Mammary epithelial cell (primary cell): ENCODE measurements around the gene TM9SF4.

ENCODE experiments used
- EZH2 ChIP-seq: IDR thresholded peaks from 2 replicates; pipeline ENCODE4 v1.6.1; 2012; ENCODE audit warnings: low read length, inconsistent platforms, borderline replicate concordance
- TF ChIP-seq, protein P1 (sequence below), 2 donors: IDR thresholded peaks in 1 of 2; conservative IDR thresholded peaks in 1 of 2; 2 replicates each; pipeline ENCODE4 v1.5.1; 2011 to 2012; ENCODE audit warnings: inconsistent platforms in 2 of 2, low read length in 2 of 2, mild to moderate bottlenecking in 2 of 2, control low read depth in 1 of 2, low read depth in 1 of 2; ENCODE audit not compliant: insufficient read depth in 1 of 2; ENCODE audit errors: extremely low read depth in 1 of 2

- TF ChIP-seq, protein P1, sequence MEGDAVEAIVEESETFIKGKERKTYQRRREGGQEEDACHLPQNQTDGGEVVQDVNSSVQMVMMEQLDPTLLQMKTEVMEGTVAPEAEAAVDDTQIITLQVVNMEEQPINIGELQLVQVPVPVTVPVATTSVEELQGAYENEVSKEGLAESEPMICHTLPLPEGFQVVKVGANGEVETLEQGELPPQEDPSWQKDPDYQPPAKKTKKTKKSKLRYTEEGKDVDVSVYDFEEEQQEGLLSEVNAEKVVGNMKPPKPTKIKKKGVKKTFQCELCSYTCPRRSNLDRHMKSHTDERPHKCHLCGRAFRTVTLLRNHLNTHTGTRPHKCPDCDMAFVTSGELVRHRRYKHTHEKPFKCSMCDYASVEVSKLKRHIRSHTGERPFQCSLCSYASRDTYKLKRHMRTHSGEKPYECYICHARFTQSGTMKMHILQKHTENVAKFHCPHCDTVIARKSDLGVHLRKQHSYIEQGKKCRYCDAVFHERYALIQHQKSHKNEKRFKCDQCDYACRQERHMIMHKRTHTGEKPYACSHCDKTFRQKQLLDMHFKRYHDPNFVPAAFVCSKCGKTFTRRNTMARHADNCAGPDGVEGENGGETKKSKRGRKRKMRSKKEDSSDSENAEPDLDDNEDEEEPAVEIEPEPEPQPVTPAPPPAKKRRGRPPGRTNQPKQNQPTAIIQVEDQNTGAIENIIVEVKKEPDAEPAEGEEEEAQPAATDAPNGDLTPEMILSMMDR (conservative IDR thresholded peaks at IDR 0.05 in 1 of 2, IDR thresholded peaks at IDR 0.05 in 1 of 2; ENCODE audit: extremely low read depth in 1 of 2, insufficient read depth in 1 of 2, low read depth in 1 of 2, low read length in 2 of 2) = no peak
- no peak for TF ChIP-seq EZH2
Measured at GRCh38 chr20:32110727-32111126, 1.2 kb downstream of the TM9SF4 start.
